ENCODE measurements around the gene DDC.
"Not testable (repeated sequence)": the region's sequence is repeated elsewhere in the genome, so short reads cannot be mapped to it uniquely, and the experiment has no call there.

Gene DDC

GRCh38 chr7:50589364-50589763 lies 24.2 kb upstream of the DDC start:
- in situ Hi-C loops (cut with MboI; ENCODE audit: low sequenced_read_pairs): no loop called here

- in situ Hi-C loops (cut with MboI; ENCODE audit: low sequenced_read_pairs): no loop called here
Measured at GRCh38 chr7:50588937-50589336, 23.7 kb upstream of the DDC start.

- in situ Hi-C loops (cut with MboI; ENCODE audit: low sequenced_read_pairs): no loop called here
Measured at GRCh38 chr7:50587737-50588136, 22.5 kb upstream of the DDC start.

- in situ Hi-C loops (cut with MboI; ENCODE audit: low sequenced_read_pairs): no loop called here
Measured at GRCh38 chr7:50584793-50585408, 19.7 kb upstream of the DDC start.

GRCh38 chr7:50584386-50584785 lies 19.2 kb upstream of the DDC start:
- in situ Hi-C loops (cut with MboI; ENCODE audit: low sequenced_read_pairs): no loop called here

GRCh38 chr7:50583295-50583694 lies 18.1 kb upstream of the DDC start:
- in situ Hi-C loops (cut with MboI; ENCODE audit: low sequenced_read_pairs): not testable (repeated sequence)

- in situ Hi-C loops (cut with MboI; ENCODE audit: low sequenced_read_pairs): not testable (repeated sequence)
Measured at GRCh38 chr7:50582271-50582670, 17.1 kb upstream of the DDC start.

GRCh38 chr7:50580666-50581065 lies 15.5 kb upstream of the DDC start:
- in situ Hi-C loops (cut with MboI; ENCODE audit: low sequenced_read_pairs): not testable (repeated sequence)

GRCh38 chr7:50580057-50580456 lies 14.9 kb upstream of the DDC start:
- in situ Hi-C loops (cut with MboI; ENCODE audit: low sequenced_read_pairs): no loop called here

GRCh38 chr7:50578105-50578504 lies 12.9 kb upstream of the DDC start:
- in situ Hi-C loops (cut with MboI; ENCODE audit: low sequenced_read_pairs): not testable (repeated sequence)

- in situ Hi-C loops (cut with MboI; ENCODE audit: low sequenced_read_pairs): no loop called here
Measured at GRCh38 chr7:50577569-50577968, 12.4 kb upstream of the DDC start.

- in situ Hi-C loops (cut with MboI; ENCODE audit: low sequenced_read_pairs): not testable (repeated sequence)
Measured at GRCh38 chr7:50576388-50576787, 11.2 kb upstream of the DDC start.

- in situ Hi-C loops (cut with MboI; ENCODE audit: low sequenced_read_pairs): no loop called here
Measured at GRCh38 chr7:50567715-50568261, 2.6 kb upstream of the DDC start.

- in situ Hi-C loops (cut with MboI; ENCODE audit: low sequenced_read_pairs): no loop called here
Measured at GRCh38 chr7:50565977-50566376, 772 bp upstream of the DDC start.

GRCh38 chr7:50565559-50565916 lies 333 bp upstream of the DDC start:
- in situ Hi-C loops (cut with MboI; ENCODE audit: low sequenced_read_pairs): no loop called here

- in situ Hi-C loops (cut with MboI; ENCODE audit: low sequenced_read_pairs): no loop called here
Measured at GRCh38 chr7:50564171-50564570, 1.0 kb downstream of the DDC start.

GRCh38 chr7:50562136-50562535 lies 3.1 kb downstream of the DDC start:
- in situ Hi-C loops (cut with MboI; ENCODE audit: low sequenced_read_pairs): no loop called here

GRCh38 chr7:50560865-50561351 lies 4.3 kb downstream of the DDC start:
- in situ Hi-C loops (cut with MboI; ENCODE audit: low sequenced_read_pairs): no loop called here

GRCh38 chr7:50559881-50560280 lies 5.3 kb downstream of the DDC start:
- in situ Hi-C loops (cut with MboI; ENCODE audit: low sequenced_read_pairs): no loop called here

- in situ Hi-C loops (cut with MboI; ENCODE audit: low sequenced_read_pairs): no loop called here
Measured at GRCh38 chr7:50558294-50559053, 6.7 kb downstream of the DDC start.

GRCh38 chr7:50557099-50557498 lies 8.1 kb downstream of the DDC start:
- in situ Hi-C loops (cut with MboI; ENCODE audit: low sequenced_read_pairs): no loop called here

- in situ Hi-C loops (cut with MboI; ENCODE audit: low sequenced_read_pairs): no loop called here
Measured at GRCh38 chr7:50556247-50556991, 8.8 kb downstream of the DDC start.
